Measurements from ENCODE around the gene CCDC51.

DNA sequence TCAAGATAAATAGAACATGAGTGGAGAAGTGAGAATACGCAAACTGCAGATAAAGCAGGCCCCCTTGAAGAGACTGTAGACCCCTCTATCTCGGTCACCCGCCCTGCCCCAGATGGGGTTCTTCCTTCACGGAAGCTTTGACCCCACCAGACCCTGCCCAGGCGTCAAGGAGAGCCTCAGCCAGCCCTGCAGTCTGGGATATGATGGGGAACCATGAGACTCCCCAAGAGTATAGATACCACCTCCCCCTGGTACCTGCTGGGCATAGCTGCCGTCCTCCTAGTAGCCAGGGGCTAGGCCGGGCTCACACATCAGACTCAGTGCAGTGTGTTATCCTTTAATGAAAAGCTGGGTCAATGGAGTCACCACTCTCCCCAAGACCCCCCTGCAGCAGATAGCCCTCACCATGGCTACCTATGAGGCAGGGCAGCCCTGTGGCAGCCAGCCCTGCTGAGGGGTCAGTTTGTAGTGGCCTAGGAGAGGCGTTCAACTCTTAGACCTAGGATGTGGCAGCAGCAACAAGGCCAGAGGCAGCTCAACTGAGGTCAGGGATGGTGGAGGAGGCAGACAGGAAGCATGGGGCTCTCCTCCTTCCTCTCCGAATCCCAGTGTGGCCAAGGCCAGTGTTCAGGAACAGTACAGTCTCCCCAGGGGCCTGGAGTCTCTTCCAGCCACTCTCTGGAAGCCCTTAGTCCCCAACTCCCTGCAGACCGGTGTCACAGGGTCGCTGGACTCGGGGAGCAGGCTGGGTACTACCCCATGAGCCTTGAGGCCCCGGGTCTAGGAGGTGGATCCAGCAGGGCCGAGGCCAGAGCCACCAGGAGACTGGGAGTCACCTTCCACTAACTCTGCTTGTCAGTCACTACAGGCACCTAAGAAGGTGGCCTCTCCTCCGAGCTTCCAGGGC, 36.1 kb downstream of the CCDC51 start:
- TF ChIP-seq CTCF (IDR thresholded peaks at IDR 0.05) (no peak), EP300 (IDR thresholded peaks at IDR 0.05) (no peak), POLR2A (IDR thresholded peaks at IDR 0.05) (no peak), POLR2AphosphoS5 (IDR thresholded peaks at IDR 0.05) (no peak)
